GDM1 (cell line): Measurements from ENCODE around the gene IGSF9B.
"Not testable (repeated sequence)": the region's sequence is repeated elsewhere in the genome, so short reads cannot be mapped to it uniquely, and the experiment has no call there.

Experiments used
- DNase-seq: peaks from one replicate; lab custom pipeline; 2025; lab: John Stamatoyannopoulos, UW

IGSF9B gene

GRCh38 chr11:133956650-133957633, at the start of gene IGSF9B:
Gene IGSF9B, minus strand, starts transcription at chr11:133956968. Its CDS starts 214 bp downstream, at chr11:133956754.
- peak; percentile 43 for DNase-seq

GRCh38 chr11:134004496-134005172, 47.9 kb upstream of the IGSF9B start:
- no peak for DNase-seq

GRCh38 chr11:134003792-134004495, 47.2 kb upstream of the IGSF9B start:
- no peak for DNase-seq

GRCh38 chr11:134002819-134003218, 46.1 kb upstream of the IGSF9B start:
- DNase-seq, result not testable (repeated sequence)

GRCh38 chr11:134002338-134002737, 45.6 kb upstream of the IGSF9B start:
- not testable (repeated sequence) for DNase-seq

- DNase-seq, result no peak
Observed at GRCh38 chr11:134001596-134001995, 44.8 kb upstream of the IGSF9B start.

- DNase-seq, result no peak
Observed at GRCh38 chr11:134001088-134001487, 44.3 kb upstream of the IGSF9B start.

- no peak for DNase-seq
Observed at GRCh38 chr11:133999355-133999754, 42.6 kb upstream of the IGSF9B start.

GRCh38 chr11:133997554-133997953, 40.8 kb upstream of the IGSF9B start:
- DNase-seq, result no peak

- no peak for DNase-seq
Observed at GRCh38 chr11:133996671-133997070, 39.9 kb upstream of the IGSF9B start.

GRCh38 chr11:133995066-133995465, 38.3 kb upstream of the IGSF9B start:
- no peak for DNase-seq

GRCh38 chr11:133993921-133994320, 37.2 kb upstream of the IGSF9B start:
- no peak for DNase-seq

- no peak for DNase-seq
Observed at GRCh38 chr11:133993107-133993506, 36.3 kb upstream of the IGSF9B start.

- DNase-seq, result no peak
Observed at GRCh38 chr11:133992121-133992520, 35.4 kb upstream of the IGSF9B start.

GRCh38 chr11:133991101-133991500, 34.3 kb upstream of the IGSF9B start:
- DNase-seq, result no peak

- no peak for DNase-seq
Observed at GRCh38 chr11:133990501-133990900, 33.7 kb upstream of the IGSF9B start.

- DNase-seq, result no peak
Observed at GRCh38 chr11:133988686-133989410, 32.1 kb upstream of the IGSF9B start.

GRCh38 chr11:133987171-133987570, 30.4 kb upstream of the IGSF9B start:
- DNase-seq, result no peak

- no peak for DNase-seq
Observed at GRCh38 chr11:133985981-133986944, 29.5 kb upstream of the IGSF9B start.

GRCh38 chr11:133984828-133985227, 28.1 kb upstream of the IGSF9B start:
- DNase-seq, result no peak
